Smooth muscle cell of the umbilical artery (primary cell): ENCODE measurements around the gene ALKBH3. TPM values are rescaled to one million over a fixed set of nuclear protein-coding genes. Genes with fewer than 3 reads are reported as not detected.

ENCODE experiments used
- total RNA-seq: library from RNA; depleted of rRNA; stranded (reverse); fragments of >200 nt; gene quantifications from 2 replicates; pipeline ENCODE4 v1.2.3, GENCODE V29; 2014

Gene ALKBH3
- total RNA-seq, result 22.0 and 22.3 TPM in 2 replicates

DNA sequence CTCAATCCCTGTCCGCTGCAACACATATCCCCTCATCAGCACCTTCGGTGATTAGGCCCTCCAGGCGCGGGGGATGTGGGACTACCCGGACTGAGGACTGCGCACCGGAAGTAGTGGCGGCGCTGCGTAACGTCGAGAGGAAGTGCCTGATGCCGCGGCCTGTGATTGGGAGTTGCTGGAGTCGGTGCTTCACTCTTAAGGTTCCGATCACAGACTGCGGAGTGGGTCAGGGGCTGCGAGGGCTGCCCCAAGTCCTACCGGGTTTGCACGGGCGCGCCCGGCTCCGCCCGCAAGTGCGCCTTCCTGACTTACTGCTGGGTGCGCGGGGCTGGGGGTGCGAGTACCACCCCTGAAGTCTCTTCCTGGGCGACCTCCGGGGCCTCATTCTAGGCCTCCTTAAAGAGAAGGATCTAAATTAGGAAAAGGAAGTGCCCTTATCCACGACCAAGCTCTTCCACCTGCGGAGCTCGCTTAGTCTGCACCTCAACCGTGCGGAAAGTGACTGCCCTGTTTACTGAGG, at the start of gene ALKBH3:
Gene ALKBH3 (plus strand): TSS at position 192 of the 520 bp plus-strand sequence. CDS start 1,822 bp downstream, outside the sequence.

Other genes with a start within 250 kb of the ALKBH3 start
- gene HSD17B12, start 200.1 kb upstream of the ALKBH3 start, total RNA-seq, result 70.7 and 90.7 TPM in 2 replicates
- gene C11orf96, start 61.8 kb downstream of the ALKBH3 start, total RNA-seq, result 0.97 and 1.5 TPM in 2 replicates
- gene ACCSL, start 167.2 kb downstream of the ALKBH3 start, total RNA-seq, result not detected in 2 replicates
- 6.4 and 6.5 TPM in 2 replicates for gene ACCS, start 185.4 kb downstream of the ALKBH3 start, total RNA-seq
- 324 and 375 TPM in 2 replicates for gene EXT2, start 214.8 kb downstream of the ALKBH3 start, total RNA-seq